Mesothelial cell of epicardium (in vitro differentiated cells): ENCODE measurements around the gene TNFRSF19. TPM values are rescaled to one million over a fixed set of nuclear protein-coding genes. Genes with fewer than 3 reads are reported as not detected.

Experiments
- DNase-seq, 2 experiments: peaks; one replicate each; pipeline ENCODE4 v3.0.0; 2021; ENCODE audit warnings: low spot score in 2 of 2; ENCODE audit not compliant: unreplicated experiment in 2 of 2
- H3K27ac Mint-ChIP-seq: 2 replicates; pipeline ENCODE4 v1.8.0; 2021; ENCODE audit warnings: mixed read lengths
- H3K27me3 Mint-ChIP-seq: 2 replicates; pipeline ENCODE4 v1.8.0; 2021; ENCODE audit warnings: low read depth, mixed read lengths
- H3K36me3 Mint-ChIP-seq: 2 replicates; pipeline ENCODE4 v1.8.0; 2021; ENCODE audit warnings: mixed read lengths
- H3K4me1 Mint-ChIP-seq: 2 replicates; pipeline ENCODE4 v1.8.0; 2021; ENCODE audit warnings: mixed read lengths
- H3K4me3 Mint-ChIP-seq: 2 replicates; pipeline ENCODE4 v1.8.0; 2021; ENCODE audit warnings: mild to moderate bottlenecking, moderate library complexity, mixed read lengths
- H3K9me3 Mint-ChIP-seq: 2 replicates; pipeline ENCODE4 v1.8.0; 2021; ENCODE audit warnings: mixed read lengths
- total RNA-seq: library from RNA; stranded (reverse); gene quantifications from 3 replicates; pipeline ENCODE4 v1.2.1, GENCODE V29; 2021
- TF ChIP-seq, protein P1 (sequence below): fragments of 200-600 bp; sonication (generic); IDR thresholded peaks from one replicate; pipeline ENCODE4 v1.5.0; 2021; ENCODE audit warnings: antibody characterized with exemption; ENCODE audit not compliant: unreplicated experiment

Gene TNFRSF19
- total RNA-seq, 1 donor from 2014 or later = 43.5 TPM

DNA sequence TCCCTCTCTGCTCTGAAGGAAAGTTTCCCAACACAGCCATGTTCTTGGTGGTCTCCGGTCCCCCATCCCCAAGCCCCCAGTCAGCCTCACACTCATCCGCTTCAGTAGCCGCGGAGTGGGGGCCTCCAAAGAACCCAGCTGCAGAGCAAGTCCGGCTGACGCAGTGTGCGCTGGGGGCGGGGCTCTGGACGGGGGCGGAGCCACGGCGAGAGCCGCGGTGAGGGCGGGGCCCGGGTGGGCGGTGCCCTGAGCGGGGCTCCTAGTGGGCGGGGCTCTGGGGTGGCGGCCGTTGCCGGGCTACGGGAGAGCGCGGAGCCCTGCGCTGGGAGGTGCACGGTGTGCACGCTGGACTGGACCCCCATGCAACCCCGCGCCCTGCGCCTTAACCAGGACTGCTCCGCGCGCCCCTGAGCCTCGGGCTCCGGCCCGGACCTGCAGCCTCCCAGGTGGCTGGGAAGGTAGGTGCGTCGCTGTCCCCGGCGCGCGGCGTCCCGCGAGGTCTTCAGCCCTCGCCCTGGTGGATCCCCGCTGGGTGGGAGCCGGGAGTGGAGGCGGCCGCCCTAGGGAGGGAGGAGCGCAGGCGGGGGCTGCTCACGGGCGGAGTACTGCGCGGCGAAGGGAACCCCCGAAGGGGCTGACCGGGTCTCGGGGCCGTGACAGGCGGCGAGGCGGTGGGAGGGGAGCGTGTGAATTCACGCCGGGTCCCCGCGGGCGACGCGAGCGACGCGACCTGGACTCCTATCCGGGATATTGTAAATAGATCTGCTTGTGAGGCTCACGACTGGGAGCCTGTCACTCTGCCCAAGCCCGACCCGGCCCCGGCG is 9.1 kb downstream of the TNFRSF19 start:
- Mint-ChIP-seq H3K36me3 (peaks cover 2% of the 10 kb centered on the region), H3K4me3 (peak overlapping the region; percentile 73), H3K27me3 (no peaks in the 10 kb centered on the region), H3K27ac (peak overlapping the region; percentile 73), H3K9me3 (no peaks in the 10 kb centered on the region), H3K4me1 (peaks cover 28% of the 10 kb centered on the region)
- DNase-seq = peak; percentile 95 to 97
- TF ChIP-seq, protein P1, sequence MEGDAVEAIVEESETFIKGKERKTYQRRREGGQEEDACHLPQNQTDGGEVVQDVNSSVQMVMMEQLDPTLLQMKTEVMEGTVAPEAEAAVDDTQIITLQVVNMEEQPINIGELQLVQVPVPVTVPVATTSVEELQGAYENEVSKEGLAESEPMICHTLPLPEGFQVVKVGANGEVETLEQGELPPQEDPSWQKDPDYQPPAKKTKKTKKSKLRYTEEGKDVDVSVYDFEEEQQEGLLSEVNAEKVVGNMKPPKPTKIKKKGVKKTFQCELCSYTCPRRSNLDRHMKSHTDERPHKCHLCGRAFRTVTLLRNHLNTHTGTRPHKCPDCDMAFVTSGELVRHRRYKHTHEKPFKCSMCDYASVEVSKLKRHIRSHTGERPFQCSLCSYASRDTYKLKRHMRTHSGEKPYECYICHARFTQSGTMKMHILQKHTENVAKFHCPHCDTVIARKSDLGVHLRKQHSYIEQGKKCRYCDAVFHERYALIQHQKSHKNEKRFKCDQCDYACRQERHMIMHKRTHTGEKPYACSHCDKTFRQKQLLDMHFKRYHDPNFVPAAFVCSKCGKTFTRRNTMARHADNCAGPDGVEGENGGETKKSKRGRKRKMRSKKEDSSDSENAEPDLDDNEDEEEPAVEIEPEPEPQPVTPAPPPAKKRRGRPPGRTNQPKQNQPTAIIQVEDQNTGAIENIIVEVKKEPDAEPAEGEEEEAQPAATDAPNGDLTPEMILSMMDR = no peak

DNA sequence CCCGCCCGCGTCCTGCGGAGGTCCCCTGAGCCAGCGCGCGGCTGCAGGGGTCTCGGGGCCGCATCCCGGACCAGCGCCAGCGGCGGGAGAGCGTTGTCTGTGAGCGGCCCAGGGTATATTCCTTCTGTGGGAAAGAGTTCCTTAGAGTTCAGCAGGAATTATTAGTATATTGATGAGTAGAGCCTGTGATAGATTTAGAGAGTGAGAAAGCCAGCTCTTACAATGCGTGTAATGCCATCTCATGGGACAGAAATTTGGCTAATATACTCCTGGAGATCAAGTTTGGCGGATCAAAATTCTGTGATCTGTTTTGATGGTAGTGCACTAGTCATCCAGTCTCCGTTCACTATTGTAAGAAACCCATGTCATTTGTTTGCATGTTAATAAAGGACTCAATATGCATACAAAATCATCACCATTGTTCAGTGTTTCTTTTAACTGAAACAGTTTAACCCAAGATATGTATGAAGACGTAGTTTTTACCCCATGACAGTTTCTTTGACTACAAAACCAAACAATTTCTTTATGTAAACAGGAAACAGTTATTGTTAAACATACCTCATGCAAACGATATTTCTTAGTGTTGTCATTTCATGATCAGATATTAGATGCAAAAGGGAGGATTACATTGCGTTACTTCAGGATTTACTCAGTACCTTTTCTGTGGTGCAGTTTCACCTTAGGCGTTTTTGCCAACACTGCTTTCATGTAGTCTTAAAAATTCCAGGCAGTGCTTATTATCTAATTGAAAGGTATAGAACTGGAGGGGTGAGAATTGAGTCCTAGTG is 9.9 kb downstream of the TNFRSF19 start:
- H3K4me3 Mint-ChIP-seq = peak overlapping the region; percentile 73
- peak overlapping the region; percentile 7 for H3K27ac Mint-ChIP-seq
- peaks cover 30% of the 10 kb centered on the region for H3K4me1 Mint-ChIP-seq
- TF ChIP-seq, protein P1 = no peak
- DNase-seq = no peak
- peaks cover 2% of the 10 kb centered on the region for H3K36me3 Mint-ChIP-seq
- H3K9me3 Mint-ChIP-seq = no peaks in the 10 kb centered on the region
- H3K27me3 Mint-ChIP-seq = no peaks in the 10 kb centered on the region

DNA sequence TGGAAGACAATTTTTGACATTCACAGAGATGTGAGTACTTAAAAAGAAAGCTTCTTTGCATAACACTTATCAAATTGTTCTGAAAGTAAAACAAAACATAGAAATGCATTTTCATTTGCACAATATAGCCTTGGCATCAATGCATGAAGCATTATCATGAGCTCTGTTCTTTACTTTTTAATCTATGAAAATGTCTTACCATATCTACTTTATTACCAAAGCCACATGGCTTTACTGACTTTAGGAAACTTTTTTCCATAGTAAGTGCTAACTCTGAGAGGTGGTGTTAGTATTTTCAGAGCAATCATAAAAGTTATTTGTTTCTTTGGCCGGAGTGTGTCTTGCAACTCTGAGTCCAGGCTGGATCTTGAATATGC is 10.5 kb downstream of the TNFRSF19 start:
- H3K4me1 Mint-ChIP-seq = peaks cover 35% of the 10 kb centered on the region
- H3K36me3 Mint-ChIP-seq = peaks cover 3% of the 10 kb centered on the region
- no peak for DNase-seq
- H3K27ac Mint-ChIP-seq = no peak overlapping the region
- no peaks in the 10 kb centered on the region for H3K9me3 Mint-ChIP-seq
- peak overlapping the region; percentile 73 for H3K4me3 Mint-ChIP-seq
- TF ChIP-seq, protein P1 = no peak
- no peaks in the 10 kb centered on the region for H3K27me3 Mint-ChIP-seq

DNA sequence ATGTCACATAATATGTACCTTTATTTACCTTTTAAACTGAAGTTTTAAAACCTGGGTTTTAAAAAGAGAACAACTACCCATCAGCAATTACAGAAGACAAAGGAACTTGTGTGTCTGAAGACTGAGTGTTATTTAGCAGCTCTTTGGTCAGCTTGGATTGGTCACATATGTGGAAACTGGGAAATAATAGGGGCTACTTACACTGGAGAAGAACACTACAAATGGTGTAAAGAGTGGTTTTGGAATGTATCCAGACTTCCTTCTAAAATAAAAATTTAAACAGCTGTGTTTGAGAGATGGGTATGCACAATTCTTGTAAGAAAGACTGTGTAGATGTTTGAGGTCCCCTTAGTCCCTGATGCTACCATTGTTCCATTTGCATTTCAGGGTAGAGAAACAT is 13.3 kb downstream of the TNFRSF19 start:
- no peak overlapping the region for H3K4me3 Mint-ChIP-seq
- no peaks in the 10 kb centered on the region for H3K9me3 Mint-ChIP-seq
- TF ChIP-seq, protein P1 = no peak

DNA sequence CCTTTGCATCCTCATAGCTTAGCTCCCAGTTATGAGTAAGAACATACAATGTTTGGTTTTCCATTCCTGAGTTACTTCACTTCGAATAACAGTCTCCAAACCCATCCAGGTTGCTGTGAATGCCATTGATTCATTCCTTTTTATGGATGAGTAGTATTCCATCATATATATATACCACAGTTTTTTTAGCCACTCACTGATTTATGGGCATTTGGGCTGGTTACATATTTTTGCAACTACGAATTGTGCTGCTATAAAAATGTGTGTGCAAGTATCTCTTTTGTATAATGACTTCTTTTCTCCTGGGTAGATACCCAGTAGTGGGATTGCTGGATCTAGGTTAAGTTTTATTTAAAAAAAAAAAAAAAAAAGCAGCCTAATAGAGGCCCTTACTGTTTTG is 14.1 kb downstream of the TNFRSF19 start:
- H3K36me3 Mint-ChIP-seq = peaks cover 3% of the 10 kb centered on the region
- H3K4me1 Mint-ChIP-seq = peaks cover 37% of the 10 kb centered on the region
- H3K27me3 Mint-ChIP-seq = no peaks in the 10 kb centered on the region
- H3K4me3 Mint-ChIP-seq = no peak overlapping the region
- H3K27ac Mint-ChIP-seq = peak overlapping the region; percentile 66
- TF ChIP-seq, protein P1 = no peak
- DNase-seq = no peak
- no peaks in the 10 kb centered on the region for H3K9me3 Mint-ChIP-seq

More for the DNA sequence above, 13.3 kb downstream of the TNFRSF19 start:
- Mint-ChIP-seq H3K27me3 (no peaks in the 10 kb centered on the region), H3K36me3 (peaks cover 3% of the 10 kb centered on the region), H3K4me1 (peaks cover 30% of the 10 kb centered on the region), H3K27ac (peak overlapping the region; percentile 28)
- no peak for DNase-seq
